ENCODE results near the gene SPG7. TPM values are rescaled to one million over a fixed set of nuclear protein-coding genes. Genes with fewer than 3 reads are reported as not detected.

SPG7 gene
- polyA plus RNA-seq, 1 donor = 135 TPM

DNA sequence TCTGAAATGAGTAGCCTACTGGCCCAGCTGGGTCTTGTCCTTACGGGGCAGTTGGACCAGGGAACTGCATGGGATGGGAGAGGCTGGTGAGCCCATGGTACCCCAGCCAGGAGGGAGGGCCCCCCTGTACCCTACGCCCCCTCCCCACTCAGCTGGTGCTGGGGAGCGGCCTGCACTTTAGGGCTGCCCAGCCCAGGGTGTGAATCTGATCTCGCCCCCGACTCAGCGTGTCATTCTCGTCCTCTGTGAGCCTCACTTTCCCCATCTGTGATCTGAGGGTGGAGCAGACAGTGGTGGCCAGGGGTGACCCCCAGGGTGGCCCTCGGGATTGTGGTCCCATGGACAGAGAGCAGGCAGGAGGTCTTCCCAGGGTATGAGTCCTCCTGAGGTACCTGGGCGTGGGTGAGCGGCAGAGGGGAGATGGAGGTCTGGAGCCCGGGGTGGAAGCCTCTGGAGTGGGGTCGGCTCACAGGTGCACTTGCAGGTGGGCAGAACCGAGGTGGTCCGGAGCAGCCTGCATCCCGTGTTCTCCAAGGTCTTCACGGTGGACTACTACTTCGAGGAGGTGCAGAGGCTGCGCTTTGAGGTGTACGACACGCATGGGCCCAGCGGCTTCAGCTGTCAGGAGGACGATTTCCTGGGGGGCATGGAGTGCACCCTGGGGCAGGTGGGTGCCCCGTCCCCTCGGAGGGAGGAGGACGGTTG is 69.0 kb downstream of the SPG7 start:
- Histone ChIP-seq H3K4me3 (ENCODE audit: low read length) (no peak overlapping the region), H3K36me3 (ENCODE audit: control insufficient read depth, insufficient read depth, low read length) (no peaks in the 10 kb centered on the region), H3K9me3 (ENCODE audit: control insufficient read depth, low read depth, low read length) (peaks cover 21% of the 10 kb centered on the region), H3K27me3 (ENCODE audit: control insufficient read depth, insufficient read depth, low read length) (peaks cover 35% of the 10 kb centered on the region), H3K4me1 (ENCODE audit: control insufficient read depth, insufficient read depth, low read length) (peaks cover 26% of the 10 kb centered on the region), H3K27ac (ENCODE audit: low read length) (no peak overlapping the region)
- WGBS (ENCODE audit: insufficient coverage, low lambda C conversion rate) = no CpG with 5 or more reads among the region's 25 CpGs
- no peak for DNase-seq

DNA sequence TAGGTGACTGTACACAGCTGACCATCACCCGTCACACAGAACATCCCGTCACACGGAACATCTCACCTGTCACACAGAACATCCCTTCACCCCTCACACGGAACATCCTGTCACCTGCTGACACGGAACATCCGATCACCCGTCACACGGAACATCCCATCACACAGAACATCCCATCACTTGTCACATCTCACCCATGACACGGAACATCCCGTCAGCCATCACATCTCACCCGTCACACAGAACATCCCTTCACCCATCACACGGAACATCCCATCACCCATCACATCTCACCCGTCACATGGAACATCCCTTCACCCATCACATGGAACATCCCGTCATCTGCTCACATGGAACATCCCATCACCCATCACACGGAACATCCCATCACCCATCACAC is 71.1 kb downstream of the SPG7 start:
- DNase-seq = no peak
- Histone ChIP-seq H3K4me3 (ENCODE audit: low read length) (no peak overlapping the region), H3K9me3 (ENCODE audit: control insufficient read depth, low read depth, low read length) (peaks cover 21% of the 10 kb centered on the region), H3K27ac (ENCODE audit: low read length) (no peak overlapping the region), H3K27me3 (ENCODE audit: control insufficient read depth, insufficient read depth, low read length) (peaks cover 28% of the 10 kb centered on the region), H3K36me3 (ENCODE audit: control insufficient read depth, insufficient read depth, low read length) (no peaks in the 10 kb centered on the region), H3K4me1 (ENCODE audit: control insufficient read depth, insufficient read depth, low read length) (peaks cover 16% of the 10 kb centered on the region)
- 75% methylated on average over 4 of the region's 15 CpGs for WGBS (ENCODE audit: insufficient coverage, low lambda C conversion rate)

DNA sequence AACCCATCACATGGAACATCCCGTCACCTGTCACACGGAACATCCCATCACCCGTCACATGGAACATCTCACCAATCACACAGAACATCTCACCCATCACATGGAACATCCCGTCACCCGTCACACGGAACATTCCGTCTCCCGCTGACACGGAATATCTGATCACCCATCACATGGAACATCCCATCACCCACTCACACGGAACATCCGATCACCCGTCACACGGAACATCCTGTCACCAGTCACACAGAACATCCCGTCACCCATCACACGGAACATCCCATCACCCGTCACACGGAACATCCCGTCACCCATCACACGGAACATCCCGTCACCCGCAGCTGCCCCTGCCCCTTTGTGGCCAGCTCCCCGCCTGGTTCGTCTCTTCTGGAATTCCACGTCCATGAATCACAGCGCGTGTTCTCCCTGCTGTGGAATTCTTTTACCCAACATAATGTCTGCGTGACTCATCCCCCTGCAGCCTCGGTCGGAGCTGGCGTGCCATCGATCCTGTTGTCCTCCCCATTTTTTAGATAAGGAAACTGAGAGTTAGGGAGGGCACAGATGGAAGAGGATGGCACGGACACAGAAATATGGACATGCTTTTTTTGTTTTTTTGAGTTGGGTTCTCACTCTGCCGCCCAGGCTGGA is 73.0 kb downstream of the SPG7 start:
- no CpG with 5 or more reads among the region's 33 CpGs for WGBS (ENCODE audit: insufficient coverage, low lambda C conversion rate)
- Histone ChIP-seq H3K4me3 (ENCODE audit: low read length) (no peak overlapping the region), H3K36me3 (ENCODE audit: control insufficient read depth, insufficient read depth, low read length) (no peaks in the 10 kb centered on the region), H3K27ac (ENCODE audit: low read length) (no peak overlapping the region), H3K27me3 (ENCODE audit: control insufficient read depth, insufficient read depth, low read length) (peaks cover 13% of the 10 kb centered on the region), H3K4me1 (ENCODE audit: control insufficient read depth, insufficient read depth, low read length) (peaks cover 8% of the 10 kb centered on the region), H3K9me3 (ENCODE audit: control insufficient read depth, low read depth, low read length) (peaks cover 19% of the 10 kb centered on the region)
- DNase-seq = no peak

DNA sequence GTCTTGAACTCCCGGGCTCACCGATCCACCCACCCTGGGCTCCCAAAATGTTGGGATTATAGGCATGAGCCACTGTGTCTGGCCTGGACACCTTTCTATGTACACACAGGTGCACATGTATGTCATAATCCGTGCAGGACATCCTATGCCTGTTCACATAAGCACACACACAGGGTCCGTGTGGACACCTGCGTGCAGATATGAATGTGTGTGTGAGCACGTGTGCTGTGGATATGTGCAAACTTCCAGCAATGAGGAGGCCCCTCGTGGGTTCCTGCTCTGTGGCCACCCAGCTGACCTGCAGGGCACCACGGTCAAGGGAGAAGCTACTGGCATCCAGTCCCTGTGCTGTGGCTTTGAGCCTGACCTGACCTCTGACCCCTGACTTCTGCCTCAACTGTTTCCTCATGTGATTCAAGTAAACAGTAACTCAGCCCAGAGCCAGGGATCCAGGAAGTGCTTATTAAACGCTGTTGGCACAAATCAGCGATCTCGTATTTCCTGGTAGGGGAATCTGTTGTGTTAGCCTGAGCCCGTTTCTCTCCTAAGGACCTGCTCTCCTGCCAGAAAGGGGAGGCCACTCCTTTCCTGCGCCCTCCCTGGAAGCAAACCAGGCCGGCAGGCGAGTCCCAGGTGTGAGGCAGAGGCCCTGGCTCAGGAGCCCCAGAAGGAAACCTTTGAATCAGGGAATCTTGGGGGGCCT is 73.8 kb downstream of the SPG7 start:
- peaks cover 5% of the 10 kb centered on the region for H3K27me3 ChIP-seq (ENCODE audit: control insufficient read depth, insufficient read depth, low read length)
- no peaks in the 10 kb centered on the region for H3K36me3 ChIP-seq (ENCODE audit: control insufficient read depth, insufficient read depth, low read length)
- no peak overlapping the region for H3K4me3 ChIP-seq (ENCODE audit: low read length)
- peaks cover 8% of the 10 kb centered on the region for H3K4me1 ChIP-seq (ENCODE audit: control insufficient read depth, insufficient read depth, low read length)
- peaks cover 14% of the 10 kb centered on the region for H3K9me3 ChIP-seq (ENCODE audit: control insufficient read depth, low read depth, low read length)
- H3K27ac ChIP-seq (ENCODE audit: low read length) = peak overlapping the region; percentile 6
- no CpG with 5 or more reads among the region's 15 CpGs for WGBS (ENCODE audit: insufficient coverage, low lambda C conversion rate)
- no peak for DNase-seq

DNA sequence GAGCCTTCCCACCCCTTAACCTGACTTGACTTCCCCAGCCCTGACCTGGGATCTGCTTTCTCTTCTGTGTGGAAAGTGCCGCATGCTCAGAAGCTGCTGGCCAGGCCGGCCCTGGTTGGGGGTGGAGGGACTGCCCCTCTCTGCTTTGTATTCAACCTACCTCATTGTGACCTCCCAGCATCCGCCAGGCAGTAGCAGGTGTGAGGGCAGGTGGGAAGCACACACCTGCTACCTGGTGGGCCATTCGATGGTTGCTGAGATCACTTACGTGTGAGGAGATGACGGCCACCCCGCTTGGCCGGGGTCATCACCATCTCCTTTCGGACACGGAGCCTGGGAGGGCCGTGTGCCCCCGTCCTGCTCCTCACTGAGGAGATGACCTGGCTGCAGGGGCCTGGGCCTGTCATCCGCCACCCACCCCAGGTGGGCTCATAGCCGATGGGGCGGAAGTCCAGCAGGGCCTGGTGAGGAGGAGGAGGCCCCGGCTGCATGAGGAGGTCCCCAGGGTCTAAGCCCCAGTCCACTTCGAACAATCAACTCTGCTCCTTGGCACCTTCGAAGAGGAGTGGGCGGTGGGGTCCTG is 74.5 kb downstream of the SPG7 start:
- Histone ChIP-seq H3K36me3 (ENCODE audit: control insufficient read depth, insufficient read depth, low read length) (no peaks in the 10 kb centered on the region), H3K4me3 (ENCODE audit: low read length) (no peak overlapping the region), H3K9me3 (ENCODE audit: control insufficient read depth, low read depth, low read length) (peaks cover 15% of the 10 kb centered on the region), H3K4me1 (ENCODE audit: control insufficient read depth, insufficient read depth, low read length) (peaks cover 8% of the 10 kb centered on the region), H3K27me3 (ENCODE audit: control insufficient read depth, insufficient read depth, low read length) (peaks cover 1% of the 10 kb centered on the region), H3K27ac (ENCODE audit: low read length) (no peak overlapping the region)
- no CpG with 5 or more reads among the region's 19 CpGs for WGBS (ENCODE audit: insufficient coverage, low lambda C conversion rate)
- DNase-seq = no peak

DNA sequence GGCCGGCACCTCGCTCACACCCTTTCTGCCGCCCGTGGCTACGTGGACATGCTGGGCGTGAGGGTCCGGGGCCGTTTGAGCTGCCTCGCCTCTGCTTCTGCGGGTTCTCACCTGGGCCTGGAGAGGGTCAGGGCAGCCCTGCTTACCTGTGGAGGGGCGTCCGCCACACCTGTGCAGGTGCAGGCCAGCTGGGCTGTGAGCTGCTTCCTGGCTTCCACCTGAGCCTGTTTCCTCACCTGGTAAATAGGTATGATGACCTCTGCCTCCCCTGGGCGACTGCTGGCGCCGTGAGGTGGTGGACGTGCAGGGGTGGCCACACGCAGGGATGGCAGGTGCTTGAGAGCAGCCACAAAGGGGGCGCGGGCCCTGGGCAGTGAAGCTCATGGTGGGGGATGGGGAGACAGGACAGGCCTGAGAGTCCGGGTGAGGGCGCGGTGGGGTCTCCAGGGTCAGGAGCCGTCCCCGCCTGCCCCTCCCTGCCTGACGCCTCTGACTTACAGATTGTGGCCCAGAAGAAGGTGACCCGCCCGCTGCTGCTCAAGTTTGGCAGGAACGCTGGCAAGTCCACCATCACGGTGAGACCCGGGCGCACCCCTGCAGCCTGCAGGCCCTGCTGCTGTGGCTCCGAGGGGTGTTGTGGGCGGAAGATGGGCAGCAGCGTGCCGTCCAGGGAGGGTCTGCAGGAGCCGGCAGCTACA is 75.1 kb downstream of the SPG7 start:
- DNase-seq = no peak
- Histone ChIP-seq H3K4me3 (ENCODE audit: low read length) (no peak overlapping the region), H3K36me3 (ENCODE audit: control insufficient read depth, insufficient read depth, low read length) (no peaks in the 10 kb centered on the region), H3K27me3 (ENCODE audit: control insufficient read depth, insufficient read depth, low read length) (no peaks in the 10 kb centered on the region), H3K4me1 (ENCODE audit: control insufficient read depth, insufficient read depth, low read length) (peaks cover 8% of the 10 kb centered on the region), H3K9me3 (ENCODE audit: control insufficient read depth, low read depth, low read length) (peaks cover 19% of the 10 kb centered on the region), H3K27ac (ENCODE audit: low read length) (no peak overlapping the region)
- WGBS (ENCODE audit: insufficient coverage, low lambda C conversion rate) = no CpG with 5 or more reads among the region's 36 CpGs

DNA sequence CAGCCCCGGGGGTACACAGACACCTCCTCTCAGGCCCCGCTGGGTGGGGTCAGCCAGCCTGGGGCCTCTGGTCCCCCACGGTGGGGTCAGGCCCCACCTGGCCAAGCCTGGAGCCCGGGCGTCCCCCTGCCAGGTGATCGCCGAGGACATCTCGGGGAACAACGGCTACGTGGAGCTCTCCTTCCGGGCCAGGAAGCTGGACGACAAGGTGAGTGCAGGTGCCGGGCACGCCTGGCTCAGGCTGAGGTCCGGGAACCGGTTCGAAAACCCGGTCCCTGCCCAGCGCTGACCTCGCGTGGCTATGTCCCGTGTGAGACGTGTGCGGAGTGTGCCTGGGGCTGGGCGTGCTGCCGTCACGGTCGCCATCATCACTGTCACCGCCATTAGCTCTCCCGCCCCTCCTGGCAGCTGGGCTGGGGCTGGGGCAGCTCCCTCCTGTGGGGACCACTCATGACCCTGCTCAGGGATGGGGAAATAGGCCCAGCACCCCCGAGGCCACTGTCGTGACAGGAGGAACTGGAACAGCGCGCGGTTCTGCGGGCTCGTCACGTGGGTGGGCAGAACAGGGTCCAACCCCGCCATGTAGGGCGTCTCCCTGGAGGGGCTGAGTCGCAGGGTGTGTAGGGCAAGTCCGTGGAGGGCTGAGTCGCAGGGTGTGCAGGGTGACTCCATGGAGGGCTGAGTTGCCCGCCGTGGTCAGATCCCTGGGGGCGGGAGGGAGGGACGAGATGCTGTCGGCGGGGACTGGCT is 75.9 kb downstream of the SPG7 start:
- Histone ChIP-seq H3K4me3 (ENCODE audit: low read length) (no peak overlapping the region), H3K27me3 (ENCODE audit: control insufficient read depth, insufficient read depth, low read length) (no peaks in the 10 kb centered on the region), H3K9me3 (ENCODE audit: control insufficient read depth, low read depth, low read length) (peaks cover 21% of the 10 kb centered on the region), H3K4me1 (ENCODE audit: control insufficient read depth, insufficient read depth, low read length) (peaks cover 8% of the 10 kb centered on the region), H3K36me3 (ENCODE audit: control insufficient read depth, insufficient read depth, low read length) (no peaks in the 10 kb centered on the region), H3K27ac (ENCODE audit: low read length) (no peak overlapping the region)
- no CpG with 5 or more reads among the region's 49 CpGs for WGBS (ENCODE audit: insufficient coverage, low lambda C conversion rate)
- no peak for DNase-seq

DNA sequence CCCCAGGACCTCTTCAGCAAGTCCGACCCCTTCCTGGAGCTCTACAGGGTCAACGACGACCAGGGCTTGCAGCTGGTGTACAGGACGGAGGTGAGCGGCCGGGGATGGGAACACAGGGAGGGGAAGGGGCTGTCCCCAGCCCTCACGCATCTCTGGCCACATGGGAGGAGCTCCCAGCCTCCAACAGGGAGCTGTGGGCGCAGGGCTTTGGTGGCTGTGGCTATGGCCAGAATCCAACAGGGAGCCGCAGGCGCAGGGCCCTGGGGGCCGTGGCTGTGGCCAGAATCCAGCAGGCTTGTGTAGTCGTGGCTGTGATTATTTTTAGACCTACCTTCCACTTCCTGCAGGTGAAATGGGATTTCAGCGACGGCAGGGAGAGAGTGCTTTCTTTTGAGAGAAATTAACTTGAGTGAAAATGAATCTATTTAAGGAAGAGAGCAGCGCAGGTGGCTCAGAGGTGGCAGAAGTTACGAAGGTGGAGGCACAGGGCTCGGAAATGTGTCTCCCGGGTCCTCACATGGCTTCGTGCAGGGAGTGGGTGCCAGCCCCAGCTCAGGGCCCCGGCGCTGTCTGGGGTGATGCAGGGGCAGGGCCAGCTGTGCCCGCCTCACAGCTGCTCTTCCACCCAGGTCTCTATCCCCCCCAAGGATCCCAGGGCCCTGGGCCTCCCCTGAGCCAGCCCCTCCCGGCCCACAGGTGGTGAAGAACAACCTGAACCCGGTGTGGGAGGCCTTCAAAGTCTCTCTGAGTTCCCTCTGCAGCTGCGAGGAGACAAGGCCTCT is 76.8 kb downstream of the SPG7 start:
- H3K4me1 ChIP-seq (ENCODE audit: control insufficient read depth, insufficient read depth, low read length) = peaks cover 8% of the 10 kb centered on the region
- H3K27ac ChIP-seq (ENCODE audit: low read length) = no peak overlapping the region
- no CpG with 5 or more reads among the region's 25 CpGs for WGBS (ENCODE audit: insufficient coverage, low lambda C conversion rate)
- no peaks in the 10 kb centered on the region for H3K27me3 ChIP-seq (ENCODE audit: control insufficient read depth, insufficient read depth, low read length)
- H3K4me3 ChIP-seq (ENCODE audit: low read length) = no peak overlapping the region
- H3K36me3 ChIP-seq (ENCODE audit: control insufficient read depth, insufficient read depth, low read length) = no peaks in the 10 kb centered on the region
- H3K9me3 ChIP-seq (ENCODE audit: control insufficient read depth, low read depth, low read length) = peaks cover 16% of the 10 kb centered on the region
- DNase-seq = no peak

DNA sequence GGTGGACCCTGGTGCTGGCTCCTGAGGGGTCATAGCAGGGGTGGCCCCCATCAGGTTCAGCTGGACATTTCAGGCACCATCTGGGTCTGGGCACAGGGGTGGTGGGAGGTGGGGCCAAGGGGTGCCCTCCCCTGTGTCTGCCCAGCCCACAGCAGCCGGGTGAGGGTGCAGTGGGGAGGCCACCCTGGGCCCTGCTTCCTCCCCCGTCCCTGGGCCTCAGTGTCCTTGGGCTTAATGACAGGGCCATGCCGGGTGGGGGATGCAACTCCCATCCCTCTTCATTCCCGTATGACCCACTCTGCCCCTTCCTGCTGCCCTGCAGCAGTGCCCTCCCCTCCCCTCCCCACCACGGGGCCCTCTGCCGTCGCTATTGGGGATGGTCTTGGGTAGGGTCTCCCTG is 78.0 kb downstream of the SPG7 start:
- Histone ChIP-seq H3K4me3 (ENCODE audit: low read length) (no peak overlapping the region), H3K36me3 (ENCODE audit: control insufficient read depth, insufficient read depth, low read length) (no peaks in the 10 kb centered on the region), H3K4me1 (ENCODE audit: control insufficient read depth, insufficient read depth, low read length) (peaks cover 8% of the 10 kb centered on the region), H3K27me3 (ENCODE audit: control insufficient read depth, insufficient read depth, low read length) (no peaks in the 10 kb centered on the region), H3K9me3 (ENCODE audit: control insufficient read depth, low read depth, low read length) (peaks cover 13% of the 10 kb centered on the region), H3K27ac (ENCODE audit: low read length) (no peak overlapping the region)
- WGBS (ENCODE audit: insufficient coverage, low lambda C conversion rate) = no CpG with 5 or more reads among the region's 7 CpGs
- no peak for DNase-seq

All from large intestine (tissue), 3 donors.